Stimulated activated CD4-positive, alpha-beta T cell treated with anti-CD3 and anti-CD28 coated beads, Interleukin-15, amount 100 ng/mL, for 48 hours (primary cell): Measurements from ENCODE around the gene PCSK9.
A peak's percentile ranks its signal among the peaks of the same experiment; 100 is the strongest.

ENCODE experiments used
- DNase-seq, 2 donors: peaks; one replicate each; pipeline ENCODE4 v3.0.0-alpha.2; 2020; ENCODE audit warnings: low read depth in 2 of 2

PCSK9 gene

GRCh38 chr1:55059302-55060132 is 20.2 kb downstream of the PCSK9 start:
- DNase-seq = no peak

- DNase-seq = peak; percentile 14 to 20
These were observed 21.0 kb downstream of the PCSK9 start for GRCh38 chr1:55060133-55060999.

- no peak for DNase-seq
These were observed 21.8 kb downstream of the PCSK9 start for GRCh38 chr1:55061000-55061705.

- no peak for DNase-seq
These were observed 22.5 kb downstream of the PCSK9 start for GRCh38 chr1:55061706-55062321.

GRCh38 chr1:55062801-55063576 is 23.6 kb downstream of the PCSK9 start:
- no peak for DNase-seq

GRCh38 chr1:55063577-55063942 is 24.2 kb downstream of the PCSK9 start:
- DNase-seq = no peak

- no peak for DNase-seq
These were observed 24.8 kb downstream of the PCSK9 start for GRCh38 chr1:55064071-55064581.

GRCh38 chr1:55064861-55065263 is 25.5 kb downstream of the PCSK9 start:
- no peak for DNase-seq

GRCh38 chr1:55065648-55066047 is 26.3 kb downstream of the PCSK9 start:
- no peak for DNase-seq

GRCh38 chr1:55067022-55067778 is 27.9 kb downstream of the PCSK9 start:
- DNase-seq = no peak

GRCh38 chr1:55067914-55068313 is 28.6 kb downstream of the PCSK9 start:
- no peak for DNase-seq

GRCh38 chr1:55068638-55069037 is 29.3 kb downstream of the PCSK9 start:
- DNase-seq = no peak

GRCh38 chr1:55069280-55069679 is 29.9 kb downstream of the PCSK9 start:
- DNase-seq = no peak

- no peak for DNase-seq
These were observed 31.2 kb downstream of the PCSK9 start for GRCh38 chr1:55070293-55071164.

- DNase-seq = no peak
These were observed 32.1 kb downstream of the PCSK9 start for GRCh38 chr1:55071477-55071876.

- DNase-seq = peak; percentile 16 to 17
These were observed 34.0 kb downstream of the PCSK9 start for GRCh38 chr1:55073187-55073916.

GRCh38 chr1:55074455-55074854 is 35.1 kb downstream of the PCSK9 start:
- no peak for DNase-seq

GRCh38 chr1:55076356-55076755 is 37.0 kb downstream of the PCSK9 start:
- DNase-seq = no peak
